Lower lobe of right lung (tissue), 2 donors: ENCODE data around the gene CKAP4. TPM values are rescaled to one million over a fixed set of nuclear protein-coding genes. Genes with fewer than 3 reads are reported as not detected.

Experiments
- ATAC-seq, 2 donors: fragments of 200-7000 bp; cut with Tn5 transposase; one replicate each; pipeline ENCODE4 v1.9.1; 2020 to 2022; ENCODE audit warnings: mild to moderate bottlenecking in 2 of 2, moderate library complexity in 2 of 2
- DNase-seq: peaks from one replicate; pipeline ENCODE4 v3.0.0-alpha.2; 2020
- H3K27ac ChIP-seq: fragments of 200-600 bp; one replicate; pipeline ENCODE4 v1.8.0; 2022
- H3K27me3 ChIP-seq: fragments of 200-600 bp; one replicate; pipeline ENCODE4 v1.8.0; 2022; ENCODE audit warnings: low read depth
- H3K36me3 ChIP-seq: fragments of 200-600 bp; one replicate; pipeline ENCODE4 v1.8.0; 2022; ENCODE audit warnings: mild to moderate bottlenecking
- H3K4me1 ChIP-seq: fragments of 200-600 bp; one replicate; pipeline ENCODE4 v1.8.0; 2022
- H3K4me3 ChIP-seq: fragments of 200-600 bp; one replicate; pipeline ENCODE4 v1.8.0; 2022; ENCODE audit warnings: mild to moderate bottlenecking
- H3K9me3 ChIP-seq: fragments of 200-600 bp; one replicate; pipeline ENCODE4 v1.8.0; 2022
- CTCF ChIP-seq: fragments of 200-600 bp; IDR thresholded peaks from one replicate; pipeline ENCODE4 v1.8.0; 2022; ENCODE audit warnings: antibody characterized with exemption, mild to moderate bottlenecking
- intact Hi-C: fragments of 100-400 bp; cut with DNase I; formaldehyde crosslinking; loops from one replicate; pipeline ENCODE4 v1.11.0; 2022
- total RNA-seq: library from RNA; stranded (reverse); fragmentation: NEBNext Ultra II Directional; extraction: Animal tissue kit (Norgen Biotek cat#: 25700); gene quantifications from one replicate; pipeline ENCODE4 v1.2.1, GENCODE V29; 2021
- donor health status: DM: no; HTN: yes; CAD: no; lungs with severe emphysema.

The CKAP4 gene
- total RNA-seq, 1 donor from 2014 or later: 32.2 TPM

- Histone ChIP-seq H3K9me3 (no peaks in the 10 kb centered on the region), H3K4me3 (no peak overlapping the region), H3K36me3 (no peaks in the 10 kb centered on the region), H3K4me1 (peaks cover 15% of the 10 kb centered on the region), H3K27me3 (no peaks in the 10 kb centered on the region), H3K27ac (no peak overlapping the region)
- intact Hi-C loops: no loop called here
- DNase-seq (no peak), ATAC-seq (no peak)
- no peak for TF ChIP-seq CTCF
Measured at GRCh38 chr12:106251631-106252455, 4.0 kb upstream of the CKAP4 start.

- Histone ChIP-seq H3K9me3 (no peaks in the 10 kb centered on the region), H3K27ac (peak overlapping the region; percentile 98), H3K36me3 (no peaks in the 10 kb centered on the region), H3K4me3 (no peak overlapping the region), H3K4me1 (peaks cover 37% of the 10 kb centered on the region), H3K27me3 (no peaks in the 10 kb centered on the region)
- intact Hi-C loops: no loop called here
- DNase-seq (no peak), ATAC-seq (no peak)
- no peak for TF ChIP-seq CTCF
Measured at GRCh38 chr12:106249411-106250135, 1.8 kb upstream of the CKAP4 start.

- H3K27ac ChIP-seq: peak overlapping the region; percentile 98
- no peak for TF ChIP-seq CTCF
- peaks cover 44% of the 10 kb centered on the region for H3K4me1 ChIP-seq
- H3K36me3 ChIP-seq: no peaks in the 10 kb centered on the region
- H3K9me3 ChIP-seq: no peaks in the 10 kb centered on the region
- no peaks in the 10 kb centered on the region for H3K27me3 ChIP-seq
- peak overlapping the region; percentile 87 for H3K4me3 ChIP-seq
- intact Hi-C loops: no loop called here
- ATAC-seq (peak; percentile 1 to 8), DNase-seq (peak; percentile 57)
Measured at GRCh38 chr12:106248846-106249371, 1.1 kb upstream of the CKAP4 start.

GRCh38 chr12:106248312-106248845 is 559 bp upstream of the CKAP4 start:
- Histone ChIP-seq H3K4me1 (peaks cover 49% of the 10 kb centered on the region), H3K27ac (peak overlapping the region; percentile 98), H3K4me3 (peak overlapping the region; percentile 87), H3K36me3 (no peaks in the 10 kb centered on the region), H3K27me3 (no peaks in the 10 kb centered on the region), H3K9me3 (no peaks in the 10 kb centered on the region)
- DNase-seq: peak; percentile 63
- peak; percentile 55 to 72 for ATAC-seq
- TF ChIP-seq CTCF: no peak
- intact Hi-C loops: no loop called here

GRCh38 chr12:106246891-106247673 is 738 bp downstream of the CKAP4 start:
- peak; percentile 48 to 49 for ATAC-seq

More at GRCh38 chr12:106246891-106247673, 738 bp downstream of the CKAP4 start:
- Histone ChIP-seq H3K27me3 (no peaks in the 10 kb centered on the region), H3K36me3 (peaks cover 12% of the 10 kb centered on the region), H3K27ac (peak overlapping the region; percentile 98), H3K4me1 (peaks cover 51% of the 10 kb centered on the region), H3K4me3 (peak overlapping the region; percentile 87), H3K9me3 (no peaks in the 10 kb centered on the region)
- intact Hi-C loops: no loop called here
- DNase-seq: peak; percentile 83
- no peak for TF ChIP-seq CTCF
